Osteoblast (primary cell): ENCODE measurements around the gene LRP10. TPM values are rescaled to one million over a fixed set of nuclear protein-coding genes. Genes with fewer than 3 reads are reported as not detected.

Experiments used
- DNase-seq: peaks from one replicate; pipeline ENCODE4 v3.0.0; 2011; ENCODE audit warnings: low spot score, mixed read lengths; ENCODE audit not compliant: insufficient read length; ENCODE audit errors: missing footprints
- H2AFZ ChIP-seq: 2 replicates; pipeline ENCODE4 v1.6.0; 2011; ENCODE audit warnings: mild to moderate bottlenecking, low read length
- H3K27ac ChIP-seq: 2 replicates; pipeline ENCODE4 v1.5.1; 2011; ENCODE audit warnings: mild to moderate bottlenecking, low read depth, low read length, moderate library complexity
- H3K27me3 ChIP-seq: 2 replicates; pipeline ENCODE4 v1.6.0; 2012; ENCODE audit warnings: mild to moderate bottlenecking, control low read depth, inconsistent platforms, low read length, moderate library complexity; ENCODE audit not compliant: insufficient read depth
- H3K36me3 ChIP-seq: 2 replicates; pipeline ENCODE4 v1.5.1; 2011; ENCODE audit warnings: mild to moderate bottlenecking, low read length, control low read depth, moderate library complexity; ENCODE audit not compliant: insufficient read depth
- H3K4me1 ChIP-seq: 2 replicates; pipeline ENCODE4 v1.5.1; 2011; ENCODE audit warnings: mild to moderate bottlenecking, low read length, control low read depth, moderate library complexity; ENCODE audit not compliant: insufficient read depth
- H3K4me2 ChIP-seq: 2 replicates; pipeline ENCODE4 v1.6.0; 2011; ENCODE audit warnings: mild to moderate bottlenecking, low read length; ENCODE audit not compliant: insufficient read depth
- H3K4me3 ChIP-seq: fragments of 200-600 bp; sonication (generic); 3 replicates; pipeline ENCODE4 v1.5.1; 2012; ENCODE audit warnings: mild to moderate bottlenecking, low read length, inconsistent platforms; ENCODE audit not compliant: insufficient read depth
- H3K79me2 ChIP-seq: 2 replicates; pipeline ENCODE4 v1.6.0; 2012; ENCODE audit warnings: mild to moderate bottlenecking, low read length, control low read depth, inconsistent platforms; ENCODE audit not compliant: insufficient read depth
- H3K9me3 ChIP-seq: 2 replicates; pipeline ENCODE4 v1.5.1; 2011; ENCODE audit warnings: low read depth, low read length, control low read depth
- H4K20me1 ChIP-seq: 2 replicates; pipeline ENCODE4 v1.6.0; 2012; ENCODE audit warnings: mild to moderate bottlenecking, low read length, control low read depth; ENCODE audit not compliant: insufficient read depth
- total RNA-seq: library from RNA; depleted of rRNA; stranded (reverse); fragments of >200 nt; gene quantifications from 2 replicates; pipeline ENCODE4 v1.2.3, GENCODE V29; 2012
- TF ChIP-seq, protein P1 (sequence below): IDR thresholded peaks from 2 replicates; pipeline ENCODE4 v1.5.1; 2011; ENCODE audit warnings: mild to moderate bottlenecking, low read depth, low read length, moderate library complexity; ENCODE audit errors: extremely low read depth

The LRP10 gene
- total RNA-seq, 1 donor: 147 TPM

DNA sequence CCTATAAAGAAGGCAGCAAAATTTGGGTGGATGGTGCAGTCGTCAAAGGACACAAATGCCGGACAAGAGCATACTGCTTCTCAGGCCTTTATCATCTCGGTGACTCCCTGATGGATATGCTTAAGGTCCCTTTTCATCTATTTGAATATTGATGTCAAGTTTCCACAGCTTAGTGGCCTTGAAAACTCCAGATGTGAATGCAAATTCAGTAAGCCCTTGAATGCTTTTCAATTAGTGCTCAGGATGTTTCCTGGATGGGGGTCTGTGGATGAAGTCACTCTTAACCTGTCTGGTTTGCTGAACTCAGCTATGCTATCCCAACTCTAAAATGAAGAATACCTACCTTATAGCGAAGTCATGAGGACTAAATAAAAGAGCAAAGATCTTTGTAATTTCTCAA is 22.2 kb downstream of the LRP10 start:
- no peak overlapping the region for H3K4me3 ChIP-seq
- H3K27ac ChIP-seq: no peak overlapping the region
- H4K20me1 ChIP-seq: no peaks in the 10 kb centered on the region
- no peak overlapping the region for H3K4me2 ChIP-seq
- H3K79me2 ChIP-seq: no peaks in the 10 kb centered on the region
- no peaks in the 10 kb centered on the region for H3K9me3 ChIP-seq
- no peaks in the 10 kb centered on the region for H3K36me3 ChIP-seq
- TF ChIP-seq, protein P1, sequence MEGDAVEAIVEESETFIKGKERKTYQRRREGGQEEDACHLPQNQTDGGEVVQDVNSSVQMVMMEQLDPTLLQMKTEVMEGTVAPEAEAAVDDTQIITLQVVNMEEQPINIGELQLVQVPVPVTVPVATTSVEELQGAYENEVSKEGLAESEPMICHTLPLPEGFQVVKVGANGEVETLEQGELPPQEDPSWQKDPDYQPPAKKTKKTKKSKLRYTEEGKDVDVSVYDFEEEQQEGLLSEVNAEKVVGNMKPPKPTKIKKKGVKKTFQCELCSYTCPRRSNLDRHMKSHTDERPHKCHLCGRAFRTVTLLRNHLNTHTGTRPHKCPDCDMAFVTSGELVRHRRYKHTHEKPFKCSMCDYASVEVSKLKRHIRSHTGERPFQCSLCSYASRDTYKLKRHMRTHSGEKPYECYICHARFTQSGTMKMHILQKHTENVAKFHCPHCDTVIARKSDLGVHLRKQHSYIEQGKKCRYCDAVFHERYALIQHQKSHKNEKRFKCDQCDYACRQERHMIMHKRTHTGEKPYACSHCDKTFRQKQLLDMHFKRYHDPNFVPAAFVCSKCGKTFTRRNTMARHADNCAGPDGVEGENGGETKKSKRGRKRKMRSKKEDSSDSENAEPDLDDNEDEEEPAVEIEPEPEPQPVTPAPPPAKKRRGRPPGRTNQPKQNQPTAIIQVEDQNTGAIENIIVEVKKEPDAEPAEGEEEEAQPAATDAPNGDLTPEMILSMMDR: no peak
- no peak overlapping the region for H2AFZ ChIP-seq
- H3K4me1 ChIP-seq: peaks cover 12% of the 10 kb centered on the region
- DNase-seq: peak; percentile 1
- H3K27me3 ChIP-seq: no peaks in the 10 kb centered on the region

DNA sequence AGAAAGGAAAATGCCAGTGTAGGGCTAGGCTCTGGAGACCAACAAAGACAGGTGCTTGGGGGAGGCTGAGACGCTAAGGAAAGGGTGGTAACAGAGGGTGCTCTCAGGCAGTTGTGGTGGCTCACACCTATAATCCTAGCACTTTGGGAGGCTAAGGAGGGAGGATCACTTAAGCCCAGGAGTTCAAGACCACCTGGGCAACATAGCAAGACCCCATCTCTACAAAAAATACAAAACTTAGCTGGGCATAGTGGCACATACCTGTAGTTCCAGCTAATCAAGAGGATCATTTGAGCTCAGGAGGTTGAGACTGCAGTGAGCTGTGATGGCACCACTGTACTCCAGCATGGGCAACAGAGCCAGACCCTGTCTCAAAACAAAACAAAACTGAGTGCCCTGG is 23.9 kb downstream of the LRP10 start:
- Histone ChIP-seq H3K4me2 (no peak overlapping the region), H3K36me3 (no peaks in the 10 kb centered on the region), H3K79me2 (no peaks in the 10 kb centered on the region), H3K27me3 (no peaks in the 10 kb centered on the region), H3K4me3 (no peak overlapping the region), H2AFZ (no peak overlapping the region), H3K27ac (no peak overlapping the region), H3K9me3 (no peaks in the 10 kb centered on the region), H4K20me1 (no peaks in the 10 kb centered on the region), H3K4me1 (peaks cover 24% of the 10 kb centered on the region)
- no peak for DNase-seq
- TF ChIP-seq, protein P1: no peak

DNA sequence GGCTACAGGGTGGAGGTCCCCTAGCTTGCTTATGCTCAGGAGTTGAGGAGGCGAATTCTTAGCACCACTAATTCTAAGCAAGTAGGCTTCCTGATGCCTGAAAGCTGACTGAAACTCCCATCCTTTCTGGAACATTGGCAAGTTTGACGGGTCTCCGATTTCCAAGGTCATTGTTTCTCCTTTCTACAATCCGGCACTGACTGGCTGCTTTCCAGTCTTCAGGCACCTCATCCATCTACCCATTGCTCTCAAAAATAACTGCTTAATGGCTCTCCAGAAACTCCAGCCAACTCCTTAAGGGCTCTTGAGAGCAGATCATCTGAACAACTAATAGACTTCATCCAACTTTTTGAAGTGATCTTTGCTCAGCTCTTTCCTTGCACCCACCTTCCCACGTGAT is 24.8 kb downstream of the LRP10 start:
- Histone ChIP-seq H3K4me3 (no peak overlapping the region), H3K27ac (no peak overlapping the region), H2AFZ (no peak overlapping the region), H3K27me3 (no peaks in the 10 kb centered on the region), H3K4me1 (peaks cover 24% of the 10 kb centered on the region), H3K36me3 (peaks cover 7% of the 10 kb centered on the region), H3K4me2 (no peak overlapping the region), H3K9me3 (no peaks in the 10 kb centered on the region), H4K20me1 (no peaks in the 10 kb centered on the region), H3K79me2 (no peaks in the 10 kb centered on the region)
- DNase-seq: no peak
- TF ChIP-seq, protein P1: no peak

DNA sequence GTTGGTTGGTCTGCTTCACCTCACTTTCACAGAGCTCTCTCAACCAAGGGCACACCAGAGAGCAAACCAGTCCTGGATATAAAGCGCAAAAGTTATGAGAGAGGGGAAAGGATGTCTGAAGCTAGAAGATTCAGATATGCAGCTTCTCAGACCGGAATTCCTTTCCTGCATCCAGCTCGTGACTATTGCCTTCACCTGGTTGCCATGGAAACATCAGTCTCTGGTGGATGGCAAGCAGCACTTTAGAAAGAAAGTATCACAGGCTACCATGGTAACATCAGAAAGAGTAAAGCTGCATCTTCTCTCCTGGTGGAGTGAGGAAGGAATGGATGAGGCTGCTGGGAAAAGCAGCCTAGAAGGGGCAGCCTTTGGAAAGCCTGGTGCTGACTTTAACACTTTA is 25.2 kb downstream of the LRP10 start:
- Histone ChIP-seq H3K9me3 (no peaks in the 10 kb centered on the region), H3K27me3 (no peaks in the 10 kb centered on the region), H3K79me2 (no peaks in the 10 kb centered on the region), H2AFZ (no peak overlapping the region), H3K36me3 (peaks cover 11% of the 10 kb centered on the region), H3K4me2 (no peak overlapping the region), H4K20me1 (no peaks in the 10 kb centered on the region), H3K27ac (no peak overlapping the region), H3K4me1 (peaks cover 24% of the 10 kb centered on the region), H3K4me3 (no peak overlapping the region)
- TF ChIP-seq, protein P1: no peak
- DNase-seq: peak; percentile 6
